CD4-positive, alpha-beta T cell treated with Interleukin-15 for 4 hours (primary cell): ENCODE results near the gene ZFHX2.

ENCODE experiments used
- DNase-seq: peaks from one replicate; pipeline ENCODE4 v3.0.0-alpha.2; 2020; ENCODE audit warnings: low spot score

ZFHX2 gene

GRCh38 chr14:23559926-23560520 is 8.5 kb upstream of the ZFHX2 start:
- no peak for DNase-seq

- peak; percentile 61 for DNase-seq
These were observed 7.7 kb upstream of the ZFHX2 start for GRCh38 chr14:23559010-23559925.

GRCh38 chr14:23558346-23559009 is 6.9 kb upstream of the ZFHX2 start:
- DNase-seq = no peak

DNA sequence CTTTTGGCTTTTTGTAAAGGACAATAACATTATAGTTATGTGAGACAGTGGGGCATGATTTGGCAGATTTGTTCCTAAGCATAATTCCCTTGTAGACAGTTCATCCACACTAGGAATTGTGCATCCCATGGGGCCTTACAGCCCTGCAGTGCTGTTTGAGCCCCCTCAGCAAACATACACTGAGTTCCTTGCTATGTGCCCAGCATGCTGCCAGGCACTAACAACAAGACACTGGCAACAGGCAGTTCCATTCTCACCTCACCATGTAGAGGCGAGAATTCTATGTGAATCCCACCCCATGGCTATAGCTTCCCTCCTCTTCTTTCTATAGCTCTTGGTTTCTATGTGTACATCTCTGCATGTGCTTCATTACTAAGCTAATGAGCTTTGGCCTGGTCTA is 6.4 kb upstream of the ZFHX2 start:
- no peak for DNase-seq

GRCh38 chr14:23557521-23557920 is 6.0 kb upstream of the ZFHX2 start:
- no peak for DNase-seq

DNA sequence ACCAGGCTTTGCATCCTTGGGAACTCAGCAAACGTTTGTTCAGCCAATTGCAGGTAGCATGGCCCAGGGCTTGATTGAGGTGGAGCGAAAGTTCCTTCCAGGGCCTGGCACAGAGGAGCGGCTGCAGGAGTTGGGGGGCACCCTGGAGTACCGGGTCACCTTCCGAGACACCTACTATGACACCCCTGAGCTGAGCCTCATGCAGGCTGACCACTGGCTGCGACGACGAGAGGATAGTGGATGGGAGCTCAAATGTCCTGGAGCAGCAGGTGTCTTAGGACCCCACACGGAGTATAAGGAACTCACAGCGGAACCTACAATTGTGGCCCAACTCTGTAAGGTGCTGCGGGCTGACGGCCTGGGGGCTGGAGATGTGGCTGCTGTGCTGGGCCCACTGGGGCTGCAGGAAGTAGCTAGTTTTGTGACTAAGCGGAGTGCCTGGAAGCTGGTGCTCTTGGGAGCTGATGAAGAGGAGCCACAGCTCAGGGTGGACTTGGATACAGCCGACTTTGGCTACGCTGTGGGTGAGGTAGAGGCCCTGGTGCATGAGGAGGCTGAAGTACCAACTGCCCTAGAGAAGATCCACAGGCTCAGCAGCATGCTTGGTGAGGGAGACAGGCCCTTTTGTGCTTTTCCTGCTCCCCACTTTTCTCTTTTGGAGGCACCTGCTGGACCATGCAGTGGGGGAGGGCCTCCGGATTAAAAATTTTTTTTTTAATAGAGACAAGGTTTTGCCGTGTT is 5.3 kb upstream of the ZFHX2 start:
- DNase-seq = no peak

DNA sequence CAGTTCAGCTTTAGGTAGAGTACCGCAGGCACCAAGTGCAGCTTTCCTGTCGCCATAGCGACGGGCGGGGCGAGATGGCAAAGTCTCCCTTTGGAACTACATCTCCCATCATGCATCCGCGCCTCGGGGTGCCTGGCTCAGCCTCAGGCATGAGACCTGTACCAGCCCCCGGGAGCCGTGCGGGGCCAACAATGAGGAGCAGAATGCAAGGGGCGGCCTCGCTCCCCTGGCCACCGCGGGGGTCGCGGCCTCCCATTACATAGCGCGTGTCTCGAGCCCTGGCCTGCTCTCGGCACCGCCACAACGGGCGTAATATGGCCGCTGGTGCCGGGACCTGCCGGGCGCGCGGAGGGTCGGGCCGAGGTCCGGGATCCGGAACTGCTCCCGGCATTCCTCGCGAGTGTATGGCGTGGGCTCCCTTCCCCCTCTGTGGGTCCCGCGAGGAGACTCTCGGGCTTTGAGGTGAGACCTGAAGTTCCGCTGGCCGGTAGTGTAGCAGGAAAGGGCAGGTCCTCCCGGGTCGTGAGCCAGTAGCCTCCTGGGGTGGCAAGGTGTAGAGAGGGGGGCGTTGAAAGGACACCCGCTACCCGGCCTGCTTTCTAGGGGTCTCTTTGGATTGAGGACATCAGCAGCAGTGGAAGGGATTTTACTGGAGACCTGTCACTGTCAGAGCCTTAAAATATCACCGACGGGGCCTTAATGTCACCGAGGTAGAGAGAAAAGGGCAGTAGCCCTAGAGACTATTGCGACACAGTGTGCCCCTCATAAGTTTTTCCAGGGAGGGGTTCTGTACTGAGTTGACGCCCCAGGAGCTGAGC is 4.5 kb upstream of the ZFHX2 start, which contains the start of gene THTPA:
TSS of gene THTPA (plus strand) at position 390 of the 818 bp plus-strand sequence. CDS start 487 bp downstream, outside the sequence.
- DNase-seq = peak; percentile 93

DNA sequence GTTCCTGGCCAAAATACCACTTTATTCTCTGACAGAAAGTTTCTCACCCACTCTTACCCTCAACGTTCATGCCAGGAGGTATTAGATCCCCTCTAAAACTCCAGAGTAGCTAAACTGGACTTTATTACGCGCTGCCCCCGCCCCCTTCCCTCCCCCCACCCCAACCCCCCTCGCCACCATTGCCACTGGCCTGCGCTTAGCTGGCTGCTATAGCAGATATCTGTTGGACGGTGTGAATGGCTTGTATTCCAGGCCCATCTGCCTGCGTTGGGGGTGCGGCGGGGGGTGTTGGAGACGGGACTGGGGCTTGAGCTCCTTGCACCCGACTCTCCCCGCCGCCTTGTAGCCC is 3.9 kb upstream of the ZFHX2 start:
- DNase-seq = no peak

DNA sequence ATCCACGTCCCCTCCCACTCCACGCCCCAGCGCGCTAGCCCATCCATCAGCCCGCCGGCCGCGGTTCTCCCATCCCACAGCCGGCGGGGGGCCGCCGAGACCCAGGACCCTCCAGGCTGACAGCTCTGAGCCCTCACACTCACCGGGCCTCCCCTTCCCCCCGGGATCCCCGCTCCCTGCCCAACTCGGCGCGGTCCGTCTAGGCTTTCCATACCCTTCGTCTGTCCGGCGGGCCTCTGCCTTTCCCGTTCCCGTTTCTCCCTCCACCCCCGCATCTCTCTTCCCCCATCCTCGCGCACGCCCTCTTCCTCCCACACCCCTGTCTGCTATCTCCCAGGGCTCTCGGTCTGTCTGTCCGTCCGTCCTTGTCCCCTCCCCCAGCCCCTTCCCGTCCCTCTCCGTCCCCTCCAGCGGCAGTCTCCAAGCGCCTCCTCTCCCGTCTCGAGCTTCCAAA is 726 bp downstream of the ZFHX2 start:
- DNase-seq = no peak

DNA sequence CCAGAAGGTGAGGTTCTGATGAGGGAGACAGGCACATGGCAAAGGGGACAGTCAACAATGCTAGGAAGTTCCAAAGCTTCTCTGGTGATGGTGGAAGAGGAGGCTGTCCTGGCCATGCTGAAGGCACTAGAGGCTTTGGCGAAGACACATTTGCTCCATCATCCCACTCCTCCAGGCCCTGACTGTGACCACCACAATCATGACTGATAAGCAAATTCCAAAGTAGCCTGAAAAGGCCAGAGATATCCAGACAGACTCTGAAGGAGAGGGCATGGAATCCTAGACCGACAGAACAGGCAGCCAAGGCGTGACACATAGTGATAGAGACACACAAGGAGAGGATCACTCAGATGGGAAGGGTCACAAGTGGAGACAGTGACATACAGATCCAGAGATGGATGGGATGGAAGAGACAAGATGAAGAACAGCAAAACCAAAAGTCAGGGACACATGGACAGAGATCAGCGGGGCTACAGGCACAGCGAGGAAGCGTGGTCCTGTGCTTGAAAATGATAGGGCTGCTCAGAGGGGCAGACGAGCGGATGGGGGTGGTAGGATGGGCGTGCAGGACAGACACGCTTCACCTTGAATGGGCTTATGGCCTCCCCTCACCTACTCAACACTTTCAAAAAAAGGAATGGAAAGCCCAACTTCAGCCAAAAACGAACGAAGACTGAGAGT is 1.3 kb downstream of the ZFHX2 start:
- no peak for DNase-seq

- no peak for DNase-seq
These were observed 2.9 kb downstream of the ZFHX2 start for GRCh38 chr14:23548351-23549318.

DNA sequence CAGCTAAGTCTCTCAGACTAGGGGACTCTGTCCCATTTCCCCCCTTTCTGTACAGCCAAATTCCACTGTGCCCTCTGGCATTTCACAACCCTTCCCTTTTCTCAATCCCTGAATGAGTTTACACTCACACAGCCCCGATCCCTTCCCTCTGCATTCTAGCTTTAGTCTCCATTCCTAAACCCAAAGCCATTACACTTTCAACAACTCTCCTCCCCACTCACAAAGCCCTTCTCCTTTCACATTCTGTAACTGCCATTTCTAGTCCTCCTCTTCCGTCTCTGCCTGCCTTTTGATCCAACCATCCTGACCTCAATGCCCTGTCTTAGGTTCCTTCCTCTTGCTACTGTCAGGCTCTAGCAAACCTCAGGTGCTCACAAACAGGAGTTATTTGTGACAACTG is 3.6 kb downstream of the ZFHX2 start:
- DNase-seq = no peak

- DNase-seq = no peak
These were observed 5.0 kb downstream of the ZFHX2 start for GRCh38 chr14:23546450-23547035.

- no peak for DNase-seq
These were observed 5.7 kb downstream of the ZFHX2 start for GRCh38 chr14:23545740-23546365.

DNA sequence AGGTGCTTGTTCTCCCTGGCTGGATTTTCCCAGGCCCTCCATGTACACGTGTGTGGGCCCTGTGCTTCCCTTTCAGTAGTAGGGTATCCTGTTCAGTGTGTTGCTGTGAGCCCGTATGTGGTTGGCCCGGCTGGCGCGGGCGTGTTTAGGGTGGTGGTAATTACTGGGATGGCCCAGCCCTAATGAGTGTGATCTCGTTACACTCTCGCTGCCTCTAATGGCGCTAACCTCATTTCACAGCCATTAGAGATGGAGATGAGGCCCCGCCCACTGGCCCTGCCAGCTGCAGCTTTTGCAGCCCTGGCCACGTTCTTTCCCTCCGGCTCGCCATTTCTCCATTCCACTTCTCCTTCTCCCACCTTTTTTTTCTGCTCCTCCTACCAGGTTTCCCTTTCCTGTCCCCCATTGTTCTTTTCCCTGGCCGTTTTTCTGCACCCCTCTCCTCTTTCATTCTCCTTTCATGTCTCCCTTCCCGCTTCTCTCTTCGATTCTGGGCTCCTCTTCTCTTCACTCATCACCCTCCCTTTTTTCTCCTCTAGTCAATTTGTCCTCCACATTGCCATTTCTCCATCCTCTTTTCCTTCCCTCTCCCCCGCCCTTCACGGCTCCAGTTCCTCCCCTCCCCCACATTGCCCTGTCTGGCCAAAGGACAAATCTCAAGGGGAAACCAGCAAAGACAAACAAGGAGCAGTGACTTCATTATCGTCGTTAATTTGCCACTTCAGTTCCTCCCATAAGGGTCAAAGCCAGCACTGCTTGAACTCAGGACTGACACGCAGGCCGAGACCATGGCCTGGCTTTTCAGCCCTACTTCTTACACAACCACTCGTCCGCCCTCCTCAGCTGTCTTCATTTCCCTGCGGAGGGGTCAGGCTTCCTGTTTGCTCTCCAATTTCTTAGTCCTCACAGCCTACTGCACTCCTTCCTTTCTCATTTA is 6.8 kb downstream of the ZFHX2 start:
- DNase-seq = no peak

- no peak for DNase-seq
These were observed 8.2 kb downstream of the ZFHX2 start for GRCh38 chr14:23543403-23543802.

- no peak for DNase-seq
These were observed 9.3 kb downstream of the ZFHX2 start for GRCh38 chr14:23542261-23542660.

DNA sequence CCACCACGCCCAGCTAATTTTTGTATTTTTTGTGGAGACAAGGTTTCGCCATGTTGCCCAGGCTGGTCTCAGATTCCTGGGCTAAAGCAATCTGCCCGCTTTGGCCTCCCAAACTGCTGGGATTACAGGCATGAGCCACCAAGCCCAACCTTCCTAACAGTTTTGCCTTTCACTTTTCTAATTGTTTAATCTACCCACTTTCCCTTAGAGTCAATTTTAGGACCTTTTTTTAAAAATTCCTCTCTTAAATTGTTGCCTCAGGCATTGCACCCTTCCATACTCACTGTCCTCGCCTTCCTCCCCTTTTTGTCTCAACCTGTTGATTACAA is 11.5 kb downstream of the ZFHX2 start:
- no peak for DNase-seq
